PC-3 (cell line): ENCODE measurements around the gene CALCOCO2. TPM values are rescaled to one million over a fixed set of nuclear protein-coding genes. Genes with fewer than 3 reads are reported as not detected.
A peak's percentile ranks its signal among the peaks of the same experiment; 100 is the strongest.

Experiments used
- ATAC-seq: fragments of 200-7000 bp; cut with Tn5 transposase; 2 replicates; pipeline ENCODE4 v1.9.1; 2020; ENCODE audit warnings: mild to moderate bottlenecking, moderate library complexity
- BruUV-seq: library from RNA; stranded (reverse); fragments of 400-500 nt; replicated peaks from 2 replicates; lab custom pipeline; 2021; lab: Mats Ljungman, UMichigan
- CTCF ChIA-PET: fragments of 300-600 bp; sonication (Branson Sonifier 250); formaldehyde crosslinking; loops from one replicate; lab custom pipeline; 2022; ENCODE audit warnings: antibody characterized with exemption; lab: Charles Lee
- POLR2A ChIA-PET: fragments of 300-600 bp; sonication (Branson Sonifier 250); formaldehyde crosslinking; loops from one replicate; lab custom pipeline; 2022; ENCODE audit warnings: antibody characterized with exemption; ENCODE audit not compliant: unreplicated experiment; lab: Charles Lee
- DNase-seq: peaks from one replicate; pipeline ENCODE4 v3.0.0-alpha.2; 2015
- H2AFZ ChIP-seq: fragments of 300-600 bp; sonication (generic); 2 replicates; pipeline ENCODE4 v1.6.0; 2016; ENCODE audit warnings: antibody characterized with exemption, low read length
- H3F3A ChIP-seq: fragments of 300-600 bp; sonication (generic); one replicate; pipeline ENCODE4 v1.6.0; 2017; ENCODE audit warnings: antibody characterized with exemption, low read length, control low read depth, mild to moderate bottlenecking; ENCODE audit not compliant: unreplicated experiment
- H3K27ac ChIP-seq: fragments of 300-600 bp; sonication (generic); 2 replicates; pipeline ENCODE4 v1.5.1; 2016; ENCODE audit warnings: mild to moderate bottlenecking, low read length
- H3K27me3 ChIP-seq: fragments of 300-600 bp; sonication (generic); 2 replicates; pipeline ENCODE4 v1.6.1; 2016; ENCODE audit warnings: low read length, mixed read lengths
- H3K36me3 ChIP-seq: fragments of 300-600 bp; sonication (generic); 2 replicates; pipeline ENCODE4 v1.6.1; 2016; ENCODE audit warnings: low read depth, mixed run types, low read length, mixed read lengths
- H3K4me1 ChIP-seq: fragments of 300-600 bp; sonication (generic); 2 replicates; pipeline ENCODE4 v1.5.1; 2016; ENCODE audit warnings: low read length; ENCODE audit not compliant: insufficient read depth
- H3K4me2 ChIP-seq: fragments of 300-600 bp; sonication (generic); 2 replicates; pipeline ENCODE4 v1.6.0; 2016; ENCODE audit warnings: low read length
- H3K4me3 ChIP-seq: fragments of 300-600 bp; sonication (generic); 2 replicates; pipeline ENCODE4 v1.5.1; 2016; ENCODE audit warnings: mild to moderate bottlenecking, low read length, mixed read lengths
- H3K79me2 ChIP-seq: fragments of 300-600 bp; sonication (generic); 2 replicates; pipeline ENCODE4 v1.6.1; 2017; ENCODE audit warnings: low read length, mixed read lengths
- H3K9ac ChIP-seq: fragments of 300-600 bp; sonication (generic); 2 replicates; pipeline ENCODE4 v1.6.0; 2016; ENCODE audit warnings: mild to moderate bottlenecking, low read length
- H3K9me2 ChIP-seq: fragments of 300-600 bp; sonication (generic); replicated peaks from 2 replicates; pipeline ENCODE4 v1.6.1; 2016; ENCODE audit warnings: mixed run types, low read length, mixed read lengths
- H3K9me3 ChIP-seq: fragments of 300-600 bp; sonication (generic); 2 replicates; pipeline ENCODE4 v1.6.1; 2016; ENCODE audit warnings: low read length, mixed read lengths
- H4K20me1 ChIP-seq: fragments of 300-600 bp; sonication (generic); 2 replicates; pipeline ENCODE4 v1.6.1; 2016; ENCODE audit warnings: low read length, mixed read lengths
- EZH2 ChIP-seq: fragments of 300-600 bp; sonication (generic); IDR thresholded peaks from one replicate; pipeline ENCODE4 v1.6.1; 2017; ENCODE audit warnings: antibody characterized with exemption, mild to moderate bottlenecking, low read length; ENCODE audit not compliant: unreplicated experiment
- EZH2phosphoT487 ChIP-seq: fragments of 300-600 bp; sonication (generic); IDR thresholded peaks from 2 replicates; pipeline ENCODE4 v1.6.1; 2018; ENCODE audit warnings: mild to moderate bottlenecking, antibody characterized with exemption, low read length, borderline replicate concordance
- intact Hi-C: fragments of 100-400 bp; cut with micrococcal nuclease; formaldehyde crosslinking; loops from 2 replicates; pipeline ENCODE4 v1.9.0; 2023
- total RNA-seq: library from RNA; depleted of rRNA; stranded (reverse); fragments of >200 nt; gene quantifications from 2 replicates; pipeline ENCODE4 v1.2.3, GENCODE V29; 2014
- TF ChIP-seq, protein P1 (sequence below): fragments of 300-600 bp; sonication (generic); conservative IDR thresholded peaks from 2 replicates; pipeline ENCODE4 v1.5.1; 2017; ENCODE audit warnings: antibody characterized with exemption, low read depth, mild to moderate bottlenecking, low read length

CALCOCO2 gene
- total RNA-seq, 1 experiment from 2014 or later: 47.2 TPM

DNA sequence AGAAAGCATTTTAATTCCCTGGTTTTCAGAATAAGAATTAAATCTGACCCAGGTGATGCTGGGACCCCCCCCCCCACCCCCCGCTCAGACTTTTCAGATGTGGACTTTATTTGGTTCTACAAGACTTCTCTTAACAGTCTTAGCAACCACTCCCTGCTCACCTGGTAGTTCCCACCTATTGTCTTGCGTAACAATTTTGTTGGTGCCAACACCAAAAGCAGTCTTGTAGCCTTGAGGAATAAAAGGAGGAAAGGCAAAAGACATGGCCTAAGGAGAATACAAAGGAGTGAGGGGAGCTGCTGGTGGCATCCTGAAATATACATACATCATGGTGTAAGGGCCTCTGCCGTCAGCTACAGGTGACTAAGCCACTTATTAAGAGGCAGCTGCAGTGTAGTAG is 18.8 kb upstream of the CALCOCO2 start:
- H3K4me1 ChIP-seq: peaks cover 6% of the 10 kb centered on the region; the same call in 1 of the 2 replicates
- ATAC-seq (no peak), DNase-seq (no peak)
- no peaks in the 10 kb centered on the region for H3K9me3 ChIP-seq
- no TSS peak for BruUV-seq
- no peaks in the 10 kb centered on the region for H3F3A ChIP-seq
- no peak overlapping the region for H3K27ac ChIP-seq
- H3K4me2 ChIP-seq: no peak overlapping the region
- no peak overlapping the region for H3K4me3 ChIP-seq
- H2AFZ ChIP-seq: no peak overlapping the region
- TF ChIP-seq EZH2: no peak
- TF ChIP-seq, protein P1, sequence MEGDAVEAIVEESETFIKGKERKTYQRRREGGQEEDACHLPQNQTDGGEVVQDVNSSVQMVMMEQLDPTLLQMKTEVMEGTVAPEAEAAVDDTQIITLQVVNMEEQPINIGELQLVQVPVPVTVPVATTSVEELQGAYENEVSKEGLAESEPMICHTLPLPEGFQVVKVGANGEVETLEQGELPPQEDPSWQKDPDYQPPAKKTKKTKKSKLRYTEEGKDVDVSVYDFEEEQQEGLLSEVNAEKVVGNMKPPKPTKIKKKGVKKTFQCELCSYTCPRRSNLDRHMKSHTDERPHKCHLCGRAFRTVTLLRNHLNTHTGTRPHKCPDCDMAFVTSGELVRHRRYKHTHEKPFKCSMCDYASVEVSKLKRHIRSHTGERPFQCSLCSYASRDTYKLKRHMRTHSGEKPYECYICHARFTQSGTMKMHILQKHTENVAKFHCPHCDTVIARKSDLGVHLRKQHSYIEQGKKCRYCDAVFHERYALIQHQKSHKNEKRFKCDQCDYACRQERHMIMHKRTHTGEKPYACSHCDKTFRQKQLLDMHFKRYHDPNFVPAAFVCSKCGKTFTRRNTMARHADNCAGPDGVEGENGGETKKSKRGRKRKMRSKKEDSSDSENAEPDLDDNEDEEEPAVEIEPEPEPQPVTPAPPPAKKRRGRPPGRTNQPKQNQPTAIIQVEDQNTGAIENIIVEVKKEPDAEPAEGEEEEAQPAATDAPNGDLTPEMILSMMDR: no peak
- TF ChIP-seq EZH2phosphoT487: no peak
- no peak overlapping the region for H3K9ac ChIP-seq
- intact Hi-C loops: loop anchor here (5.0 kb wide), 1 partner anchor 220 kb away; no protein-coding TSS in a partner anchor
- ChIA-PET CTCF (interaction anchor here (0.7 to 2.9 kb wide), 5 partner anchors 13 to 183 kb away, joined by 3 to 51 read pairs (median 4); no protein-coding TSS in a partner anchor), POLR2A (no interaction called here)
- H4K20me1 ChIP-seq: no peaks in the 10 kb centered on the region
- H3K27me3 ChIP-seq: no peaks in the 10 kb centered on the region
- H3K36me3 ChIP-seq: no peaks in the 10 kb centered on the region
- H3K9me2 ChIP-seq: no peaks in the 10 kb centered on the region
- no peaks in the 10 kb centered on the region for H3K79me2 ChIP-seq

DNA sequence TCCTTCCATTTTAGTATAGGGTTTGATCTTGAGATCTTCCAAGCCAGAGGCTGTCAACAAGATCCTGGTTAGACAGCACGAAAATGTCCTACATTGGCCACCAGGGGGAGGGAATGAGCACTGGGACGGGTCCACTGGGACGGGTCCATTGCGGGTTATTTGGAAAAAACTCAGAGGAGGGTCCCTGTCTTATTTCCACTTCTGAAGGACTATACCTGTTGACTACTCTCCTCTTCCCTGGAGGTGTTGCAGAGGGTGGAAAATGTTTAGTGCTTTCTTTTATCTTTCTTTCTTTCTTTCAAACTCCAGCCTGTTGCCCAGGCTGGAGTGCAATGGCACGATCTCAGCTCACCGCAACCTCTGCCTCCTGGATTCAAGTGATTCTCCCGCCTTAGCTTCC is 16.3 kb upstream of the CALCOCO2 start:
- H3K79me2 ChIP-seq: no peaks in the 10 kb centered on the region
- BruUV-seq: no TSS peak
- no peak overlapping the region for H3K4me2 ChIP-seq
- no peaks in the 10 kb centered on the region for H3K9me3 ChIP-seq
- no peak overlapping the region for H2AFZ ChIP-seq
- H3K4me1 ChIP-seq: peaks cover 12% of the 10 kb centered on the region
- no peak overlapping the region for H3K27ac ChIP-seq
- ATAC-seq (peak; percentile 11; the same call in 1 of the 2 replicates), DNase-seq (peak; percentile 85)
- no peaks in the 10 kb centered on the region for H3F3A ChIP-seq
- POLR2A ChIA-PET: no interaction called here
- no peak for TF ChIP-seq EZH2
- TF ChIP-seq, protein P1: peak; percentile 93
- CTCF ChIA-PET: interaction anchor here (1.1 to 2.9 kb wide), 3 partner anchors 64 to 143 kb away, joined by 3 to 51 read pairs (median 11); no protein-coding TSS in a partner anchor
- H3K27me3 ChIP-seq: no peaks in the 10 kb centered on the region
- intact Hi-C loops: loop anchor here (1.0 to 5.0 kb wide), 2 partner anchors 65 to 218 kb away; no protein-coding TSS in a partner anchor
- H4K20me1 ChIP-seq: no peaks in the 10 kb centered on the region
- no peaks in the 10 kb centered on the region for H3K36me3 ChIP-seq
- H3K9ac ChIP-seq: no peak overlapping the region
- no peak overlapping the region for H3K4me3 ChIP-seq
- no peaks in the 10 kb centered on the region for H3K9me2 ChIP-seq

DNA sequence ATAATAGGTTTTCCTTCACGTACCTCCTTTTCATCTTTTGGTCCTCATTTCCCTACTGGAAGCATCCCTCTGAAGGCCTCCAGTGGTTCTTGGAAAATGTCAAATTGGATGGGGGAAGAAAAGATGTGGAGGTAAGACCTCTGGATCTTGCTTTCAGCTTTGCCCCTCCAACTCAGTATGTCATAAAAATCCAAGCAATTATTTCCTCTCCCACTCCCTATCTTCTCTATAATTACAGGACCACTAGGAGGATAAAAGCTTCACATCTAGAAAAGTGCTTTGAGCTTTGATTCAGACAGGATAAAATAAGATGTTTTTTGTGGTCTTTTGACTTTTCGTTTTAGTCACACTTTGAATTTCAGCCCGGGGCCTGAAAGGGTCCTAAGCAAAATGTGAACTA is 15.5 kb upstream of the CALCOCO2 start:
- Histone ChIP-seq H3K4me3 (no peak overlapping the region), H3K9ac (no peak overlapping the region), H3K27ac (no peak overlapping the region), H3K27me3 (no peaks in the 10 kb centered on the region), H3F3A (no peaks in the 10 kb centered on the region), H3K4me1 (peaks cover 12% of the 10 kb centered on the region), H4K20me1 (no peaks in the 10 kb centered on the region), H3K4me2 (no peak overlapping the region), H3K36me3 (no peaks in the 10 kb centered on the region), H3K9me2 (no peaks in the 10 kb centered on the region), H2AFZ (no peak overlapping the region), H3K79me2 (no peaks in the 10 kb centered on the region), H3K9me3 (no peaks in the 10 kb centered on the region)
- TF ChIP-seq EZH2: no peak
- TF ChIP-seq, protein P1: no peak
- no peak for TF ChIP-seq EZH2phosphoT487
- BruUV-seq: no TSS peak
- ChIA-PET POLR2A (no interaction called here), CTCF (interaction anchor here (0.9 to 2.8 kb wide), 4 partner anchors 10 to 144 kb away, joined by 3 to 26 read pairs (median 4); no protein-coding TSS in a partner anchor)
- no peak for ATAC-seq
- intact Hi-C loops: no loop called here
- DNase-seq: no peak
